Suprapubic skin (tissue), 4 donors: ENCODE measurements around the gene ARHGAP5.

ENCODE experiments used
- CTCF ChIP-seq, 2 donors: fragments of 200-600 bp in 1 of 2; fragments of 450-650 bp in 1 of 2; sonication (generic) in 1 of 2; IDR thresholded peaks; one replicate each; pipeline ENCODE4 v1.5.1; 2016 to 2019; ENCODE audit warnings: antibody characterized with exemption in 2 of 2, mild to moderate bottlenecking in 1 of 2, moderate library complexity in 1 of 2
- EP300 ChIP-seq: sonication (generic); formaldehyde crosslinking; IDR thresholded peaks from one replicate; pipeline ENCODE4 v1.6.1; 2017; ENCODE audit warnings: antibody characterized with exemption
- POLR2A ChIP-seq, 2 donors: fragments of 450-650 bp; IDR thresholded peaks; one replicate each; pipeline ENCODE4 v1.6.1; 2017; ENCODE audit warnings: antibody characterized with exemption in 2 of 2, mild to moderate bottlenecking in 2 of 2, moderate library complexity in 2 of 2
- POLR2AphosphoS5 ChIP-seq, 3 donors: sonication (generic); formaldehyde crosslinking; IDR thresholded peaks; one replicate each; pipeline ENCODE4 v1.6.1; 2017; ENCODE audit warnings: antibody characterized with exemption in 3 of 3

DNA sequence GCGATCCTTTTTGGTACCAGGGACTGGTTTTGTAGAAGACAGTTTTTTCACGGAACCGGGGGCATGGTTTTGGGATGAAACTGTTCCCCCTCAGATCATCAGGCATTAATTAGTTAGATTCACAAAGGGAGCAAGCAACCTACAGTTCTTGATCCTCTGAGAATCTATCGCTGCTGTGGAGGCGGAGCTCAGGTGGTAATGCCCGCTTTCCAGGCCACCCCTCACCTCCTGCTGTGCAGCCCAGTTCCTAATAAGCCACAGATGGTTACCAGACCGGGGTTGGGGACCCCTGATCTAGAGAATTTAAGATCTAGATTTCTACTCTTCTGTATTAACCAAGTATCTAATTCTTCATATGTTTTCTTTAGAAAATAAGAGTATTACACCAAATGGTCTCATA is 4.8 kb downstream of the ARHGAP5 start:
- no peak for TF ChIP-seq POLR2A (IDR thresholded peaks at IDR 0.05)
- TF ChIP-seq CTCF (IDR thresholded peaks at IDR 0.05): no peak
- TF ChIP-seq POLR2AphosphoS5 (IDR thresholded peaks at IDR 0.05): no peak
- no peak for TF ChIP-seq EP300
